Mucosa of rectum (tissue), 2 donors: ENCODE results near the gene MAPK9.

ENCODE experiments used
- H3K27ac ChIP-seq, 2 donors: one replicate each; pipeline ENCODE4 v1.7.0; 2013; ENCODE audit warnings: inconsistent platforms in 2 of 2, low read depth in 2 of 2, low read length in 2 of 2
- H3K27me3 ChIP-seq, 2 donors: one replicate each; pipeline ENCODE4 v1.7.0; 2013; ENCODE audit warnings: low read length in 2 of 2; ENCODE audit not compliant: control insufficient read depth in 2 of 2, insufficient read depth in 2 of 2
- H3K36me3 ChIP-seq, 2 donors: one replicate each; pipeline ENCODE4 v1.7.0; 2013; ENCODE audit warnings: low read length in 2 of 2; ENCODE audit not compliant: control insufficient read depth in 2 of 2, insufficient read depth in 2 of 2
- H3K4me1 ChIP-seq, 2 donors: one replicate each; pipeline ENCODE4 v1.7.0; 2013; ENCODE audit warnings: low read length in 2 of 2, mild to moderate bottlenecking in 1 of 2; ENCODE audit not compliant: control insufficient read depth in 2 of 2, insufficient read depth in 2 of 2
- H3K4me3 ChIP-seq, 2 donors: one replicate each; pipeline ENCODE4 v1.7.0; 2013; ENCODE audit warnings: low read length in 2 of 2
- H3K9ac ChIP-seq, 2 donors: one replicate each; pipeline ENCODE4 v1.7.0; 2013; ENCODE audit warnings: low read length in 2 of 2, low read depth in 1 of 2, mild to moderate bottlenecking in 1 of 2
- H3K9me3 ChIP-seq, 2 donors: one replicate each; pipeline ENCODE4 v1.7.0; 2013; ENCODE audit warnings: low read length in 2 of 2; ENCODE audit not compliant: control insufficient read depth in 2 of 2
- donor health status: healthy.
- donor health status: Normal muscosa, but diverticular disease.

Gene MAPK9

GRCh38 chr5:180197016-180197702 lies 94.7 kb downstream of the MAPK9 start:
- Histone ChIP-seq H3K9ac (no peak overlapping the region), H3K27me3 (no peaks in the 10 kb centered on the region), H3K9me3 (no peaks in the 10 kb centered on the region), H3K27ac (no peak overlapping the region), H3K4me3 (no peak overlapping the region), H3K4me1 (no peaks in the 10 kb centered on the region), H3K36me3 (no peaks in the 10 kb centered on the region)

GRCh38 chr5:180194410-180195345 lies 97.2 kb downstream of the MAPK9 start:
- Histone ChIP-seq H3K27ac (no peak overlapping the region), H3K4me1 (no peaks in the 10 kb centered on the region), H3K9ac (no peak overlapping the region), H3K27me3 (no peaks in the 10 kb centered on the region), H3K4me3 (no peak overlapping the region), H3K9me3 (no peaks in the 10 kb centered on the region), H3K36me3 (no peaks in the 10 kb centered on the region)

- Histone ChIP-seq H3K4me1 (no peaks in the 10 kb centered on the region), H3K36me3 (no peaks in the 10 kb centered on the region), H3K9me3 (no peaks in the 10 kb centered on the region), H3K27ac (no peak overlapping the region), H3K27me3 (no peaks in the 10 kb centered on the region), H3K9ac (no peak overlapping the region), H3K4me3 (no peak overlapping the region)
Measured at GRCh38 chr5:180193749-180194375, 98.0 kb downstream of the MAPK9 start.

GRCh38 chr5:180191716-180192115 lies 100.2 kb downstream of the MAPK9 start:
- Histone ChIP-seq H3K27me3 (no peaks in the 10 kb centered on the region), H3K36me3 (no peaks in the 10 kb centered on the region), H3K4me1 (no peaks in the 10 kb centered on the region), H3K9me3 (no peaks in the 10 kb centered on the region), H3K27ac (no peak overlapping the region), H3K9ac (no peak overlapping the region), H3K4me3 (no peak overlapping the region)

- H3K9me3 ChIP-seq, result no peaks in the 10 kb centered on the region
- no peaks in the 10 kb centered on the region for H3K36me3 ChIP-seq
- no peak overlapping the region for H3K9ac ChIP-seq
- H3K4me3 ChIP-seq, result no peak overlapping the region
- no peak overlapping the region for H3K27ac ChIP-seq
- no peaks in the 10 kb centered on the region for H3K27me3 ChIP-seq
- no peaks in the 10 kb centered on the region for H3K4me1 ChIP-seq
Measured at GRCh38 chr5:180187767-180188166, 104.1 kb downstream of the MAPK9 start.
